HepG2 (cell line): ENCODE results near the gene ZBTB7B. TPM values are rescaled to one million over a fixed set of nuclear protein-coding genes. Genes with fewer than 3 reads are reported as not detected.

Source experiments
- ATRX ChIP-seq: sonication (generic); formaldehyde crosslinking; IDR thresholded peaks from 2 replicates; pipeline ENCODE4 v1.4.0; 2020; ENCODE audit warnings: missing genetic modification reagents, borderline replicate concordance
- CENPX ChIP-seq: sonication (generic); formaldehyde crosslinking; IDR thresholded peaks from 2 replicates; pipeline ENCODE4 v1.9.0; 2021; ENCODE audit warnings: mild to moderate bottlenecking, missing genetic modification reagents, moderate library complexity
- CREB3 ChIP-seq: sonication (generic); formaldehyde crosslinking; IDR thresholded peaks from 2 replicates; pipeline ENCODE4 v1.5.0; 2020; ENCODE audit warnings: missing genetic modification reagents
- FOXK2 ChIP-seq: fragments of 450-650 bp; IDR thresholded peaks from 2 replicates; pipeline ENCODE4 v1.6.1; 2016
- HMG20A ChIP-seq: IDR thresholded peaks from 2 replicates; pipeline ENCODE4 v1.6.1; 2016; ENCODE audit warnings: borderline replicate concordance
- HNRNPH1 ChIP-seq: fragments of 200-400 bp; formaldehyde crosslinking; optimal IDR thresholded peaks from 2 replicates; pipeline ENCODE3; 2017; ENCODE audit warnings: mild to moderate bottlenecking, low read depth, low read length
- IKZF5 ChIP-seq: IDR thresholded peaks from 2 replicates; pipeline ENCODE4 v1.6.1; 2018; ENCODE audit warnings: missing genetic modification reagents, mild to moderate bottlenecking, missing compliant biosample characterization
- KAT8 ChIP-seq: IDR thresholded peaks from 2 replicates; pipeline ENCODE4 v1.6.1; 2016; ENCODE audit warnings: missing genetic modification reagents, missing compliant biosample characterization
- MED8 ChIP-seq: sonication (generic); formaldehyde crosslinking; IDR thresholded peaks from 2 replicates; pipeline ENCODE4 v1.8.1; 2023; ENCODE audit warnings: mild to moderate bottlenecking, missing genetic modification reagents; ENCODE audit not compliant: insufficient replicate concordance
- SMAD9 ChIP-seq: sonication (generic); formaldehyde crosslinking; IDR thresholded peaks from 2 replicates; pipeline ENCODE4 v1.5.1; 2020; ENCODE audit warnings: mild to moderate bottlenecking, missing genetic modification reagents
- TEF ChIP-seq: sonication (generic); formaldehyde crosslinking; IDR thresholded peaks from 2 replicates; pipeline ENCODE4 v1.5.0; 2020; ENCODE audit warnings: missing genetic modification reagents
- TRAFD1 ChIP-seq: sonication (generic); formaldehyde crosslinking; IDR thresholded peaks from 2 replicates; pipeline ENCODE4 v1.5.1; 2020; ENCODE audit warnings: missing genetic modification reagents, mild to moderate bottlenecking, borderline replicate concordance
- ZFYVE20 ChIP-seq: sonication (generic); formaldehyde crosslinking; IDR thresholded peaks from 2 replicates; pipeline ENCODE4 v1.8.0; 2023; ENCODE audit warnings: low read depth, mild to moderate bottlenecking, moderate library complexity, missing genetic modification reagents, borderline replicate concordance
- ZGPAT ChIP-seq: IDR thresholded peaks from 2 replicates; pipeline ENCODE4 v1.6.1; 2016; ENCODE audit warnings: mild to moderate bottlenecking
- ZKSCAN5 ChIP-seq: sonication (generic); formaldehyde crosslinking; IDR thresholded peaks from 2 replicates; pipeline ENCODE4 v1.5.1; 2020; ENCODE audit warnings: mild to moderate bottlenecking, missing genetic modification reagents
- ZKSCAN8 ChIP-seq: IDR thresholded peaks from 2 replicates; pipeline ENCODE4 v1.6.1; 2016; ENCODE audit warnings: borderline replicate concordance, missing genetic modification reagents, missing compliant biosample characterization
- ZNF180 ChIP-seq: sonication (generic); formaldehyde crosslinking; IDR thresholded peaks from 2 replicates; pipeline ENCODE4 v1.4.0; 2020; ENCODE audit warnings: low read depth, missing genetic modification reagents, borderline replicate concordance
- ZNF329 ChIP-seq: sonication (generic); formaldehyde crosslinking; IDR thresholded peaks from 2 replicates; pipeline ENCODE4 v1.9.0; 2021; ENCODE audit warnings: low read depth, mild to moderate bottlenecking, missing genetic modification reagents
- ZNF337 ChIP-seq: sonication (generic); formaldehyde crosslinking; IDR thresholded peaks from 2 replicates; pipeline ENCODE4 v1.5.1; 2020; ENCODE audit warnings: missing genetic modification reagents, low read depth, mild to moderate bottlenecking, borderline replicate concordance
- ZNF607 ChIP-seq: sonication (generic); formaldehyde crosslinking; IDR thresholded peaks from 2 replicates; pipeline ENCODE4 v1.5.1; 2020; ENCODE audit warnings: missing genetic modification reagents, mild to moderate bottlenecking, borderline replicate concordance
- ZNF670 ChIP-seq: sonication (generic); formaldehyde crosslinking; IDR thresholded peaks from 2 replicates; pipeline ENCODE4 v1.8.0; 2022; ENCODE audit warnings: mild to moderate bottlenecking, missing genetic modification reagents, borderline replicate concordance
- ZNF788 ChIP-seq: sonication (generic); formaldehyde crosslinking; IDR thresholded peaks from 2 replicates; pipeline ENCODE4 v1.5.0; 2020; ENCODE audit warnings: mild to moderate bottlenecking, missing genetic modification reagents, borderline replicate concordance
- ZNF83 ChIP-seq: sonication (generic); formaldehyde crosslinking; IDR thresholded peaks from 2 replicates; pipeline ENCODE4 v1.4.0; 2020; ENCODE audit warnings: missing genetic modification reagents, mild to moderate bottlenecking, borderline replicate concordance
- polyA plus RNA-seq, 8 experiments: library from polyadenylated mRNA; depleted of rRNA in 3 of 8; stranded (reverse) in 7 of 8; unstranded in 1 of 8; fragments of >200 nt; fragmentation: Illumina TruSeq in 4 of 8; extraction: Trizol in 4 of 8; gene quantifications; 2 replicates each; pipeline versions ENCODE4 v1.2.1 to v1.2.3, GENCODE V29; 2011 to 2016; ENCODE audit warnings: low read depth in 4 of 8, missing spikeins in 1 of 8, mixed read lengths in 1 of 8; ENCODE audit not compliant: insufficient read depth in 1 of 8
- total RNA-seq, 5 experiments: library from RNA; depleted of rRNA; stranded (reverse); fragments of >200 nt; fragmentation: Illumina TruSeq; extraction: Trizol; gene quantifications; 2 replicates each; pipeline ENCODE4 v1.2.3, GENCODE V29; 2016; ENCODE audit warnings: low read depth in 1 of 5

The ZBTB7B gene
- total and polyA plus RNA-seq, 2 of the 13 experiments (the other 11 are each of a cell fraction or from before 2014, with no cell fraction given), result 15.5 to 17.5 TPM

GRCh38 chr1:154961207-154962155, 41.1 kb upstream of the ZBTB7B start, which contains the start of gene PYGO2 (continued):
- TF ChIP-seq ZFYVE20 (CRISPR knock-in tag) (no peak; the same call in 1 of the 2 replicates), ZNF83 (0 out of 2 replicates have a peak, but pooled peaks have one; percentile 51), KAT8 (peak; percentile 79; the same call in 1 of the 2 replicates), ZNF337 (CRISPR knock-in tag) (no peak), IKZF5 (CRISPR knock-in tag) (peak; percentile 57), HNRNPH1 (no peak), TEF (CRISPR knock-in tag) (peak; percentile 72; the same call in 1 of the 2 replicates), CREB3 (CRISPR knock-in tag) (0 out of 2 replicates have a peak, but pooled peaks have one; percentile 35), FOXK2 (peak; percentile 84), TRAFD1 (CRISPR knock-in tag) (no peak), ZNF180 (CRISPR knock-in tag) (no peak), ZGPAT (CRISPR knock-in tag) (peak; percentile 88), ZNF670 (CRISPR knock-in tag) (peak; percentile 40; the same call in 1 of the 2 replicates), ZNF329 (no peak), ZKSCAN8 (CRISPR knock-in tag) (peak; percentile 51; the same call in 1 of the 2 replicates), ATRX (CRISPR knock-in tag) (no peak), ZNF788 (CRISPR knock-in tag) (peak; percentile 88; the same call in 1 of the 2 replicates), CENPX (no peak), MED8 (CRISPR knock-in tag) (no peak), ZNF607 (CRISPR knock-in tag) (peak; percentile 94), SMAD9 (CRISPR knock-in tag) (no peak), HMG20A (CRISPR knock-in tag) (no peak), ZKSCAN5 (CRISPR knock-in tag) (no peak)
